Stimulated activated naive CD8-positive, alpha-beta T cell treated with anti-CD3 and anti-CD28 coated beads, Interleukin-15, Interleukin-2, amounts not matched to agents 100 ng/mL and 50 ng/mL, for 24 hours (primary cell): Measurements from ENCODE around the gene USP34.
"Not testable (repeated sequence)": the region's sequence is repeated elsewhere in the genome, so short reads cannot be mapped to it uniquely, and the experiment has no call there.

Experiments used
- H3K27ac Mint-ChIP-seq: one replicate; pipeline ENCODE4 v1.8.0; 2021; ENCODE audit warnings: mild to moderate bottlenecking, mixed read lengths
- H3K27me3 Mint-ChIP-seq: one replicate; pipeline ENCODE4 v1.8.0; 2021; ENCODE audit warnings: mixed read lengths
- H3K36me3 Mint-ChIP-seq: one replicate; pipeline ENCODE4 v1.8.0; 2021; ENCODE audit warnings: low read depth, mixed read lengths
- H3K4me1 Mint-ChIP-seq: one replicate; pipeline ENCODE4 v1.8.0; 2021; ENCODE audit warnings: low read depth, mixed read lengths
- H3K4me3 Mint-ChIP-seq: one replicate; pipeline ENCODE4 v1.8.0; 2021; ENCODE audit warnings: mild to moderate bottlenecking, mixed read lengths
- H3K9me3 Mint-ChIP-seq: one replicate; pipeline ENCODE4 v1.8.0; 2021; ENCODE audit warnings: mixed read lengths

USP34 gene

GRCh38 chr2:61180686-61181085 lies 290.2 kb downstream of the USP34 start:
- Mint-ChIP-seq H3K36me3 (peaks cover 65% of the 10 kb centered on the region), H3K4me1 (peaks cover 62% of the 10 kb centered on the region), H3K4me3 (peak overlapping the region; percentile 95), H3K27ac (peak overlapping the region; percentile 71), H3K27me3 (no peaks in the 10 kb centered on the region), H3K9me3 (no peaks in the 10 kb centered on the region)

GRCh38 chr2:61179701-61180639 lies 290.9 kb downstream of the USP34 start:
- Mint-ChIP-seq H3K4me1 (peaks cover 59% of the 10 kb centered on the region), H3K27me3 (no peaks in the 10 kb centered on the region), H3K4me3 (peak overlapping the region; percentile 95), H3K27ac (peak overlapping the region; percentile 78), H3K9me3 (no peaks in the 10 kb centered on the region), H3K36me3 (peaks cover 57% of the 10 kb centered on the region)

GRCh38 chr2:61178603-61179545 lies 292.0 kb downstream of the USP34 start:
- Mint-ChIP-seq H3K27me3 (no peaks in the 10 kb centered on the region), H3K36me3 (peaks cover 50% of the 10 kb centered on the region), H3K27ac (peak overlapping the region; percentile 88)

GRCh38 chr2:61177727-61178549 lies 292.9 kb downstream of the USP34 start:
- Mint-ChIP-seq H3K27ac (peak overlapping the region; percentile 96), H3K4me3 (peak overlapping the region; percentile 95), H3K4me1 (peaks cover 56% of the 10 kb centered on the region), H3K36me3 (peaks cover 40% of the 10 kb centered on the region), H3K9me3 (no peaks in the 10 kb centered on the region), H3K27me3 (no peaks in the 10 kb centered on the region)

More at GRCh38 chr2:61178603-61179545, 292.0 kb downstream of the USP34 start:
- no peaks in the 10 kb centered on the region for H3K9me3 Mint-ChIP-seq
- peaks cover 56% of the 10 kb centered on the region for H3K4me1 Mint-ChIP-seq
- H3K4me3 Mint-ChIP-seq = peak overlapping the region; percentile 95

GRCh38 chr2:61176755-61177726 lies 293.8 kb downstream of the USP34 start:
- no peaks in the 10 kb centered on the region for H3K27me3 Mint-ChIP-seq
- peaks cover 31% of the 10 kb centered on the region for H3K36me3 Mint-ChIP-seq
- H3K4me3 Mint-ChIP-seq = peak overlapping the region; percentile 95
- H3K27ac Mint-ChIP-seq = peak overlapping the region; percentile 90
- H3K4me1 Mint-ChIP-seq = peaks cover 50% of the 10 kb centered on the region
- no peaks in the 10 kb centered on the region for H3K9me3 Mint-ChIP-seq

GRCh38 chr2:61175036-61175435 lies 295.9 kb downstream of the USP34 start:
- no peak overlapping the region for H3K27ac Mint-ChIP-seq

GRCh38 chr2:61173116-61173515 lies 297.8 kb downstream of the USP34 start:
- H3K4me1 Mint-ChIP-seq = peaks cover 10% of the 10 kb centered on the region
- no peak overlapping the region for H3K27ac Mint-ChIP-seq
- no peaks in the 10 kb centered on the region for H3K9me3 Mint-ChIP-seq
- H3K27me3 Mint-ChIP-seq = no peaks in the 10 kb centered on the region
- no peaks in the 10 kb centered on the region for H3K36me3 Mint-ChIP-seq
- H3K4me3 Mint-ChIP-seq = no peak overlapping the region

More at GRCh38 chr2:61175036-61175435, 295.9 kb downstream of the USP34 start:
- no peak overlapping the region for H3K4me3 Mint-ChIP-seq
- H3K27me3 Mint-ChIP-seq = no peaks in the 10 kb centered on the region
- peaks cover 30% of the 10 kb centered on the region for H3K4me1 Mint-ChIP-seq
- no peaks in the 10 kb centered on the region for H3K9me3 Mint-ChIP-seq
- H3K36me3 Mint-ChIP-seq = peaks cover 13% of the 10 kb centered on the region

GRCh38 chr2:61172671-61173070 lies 298.2 kb downstream of the USP34 start:
- H3K4me1 Mint-ChIP-seq = peaks cover 10% of the 10 kb centered on the region
- H3K27me3 Mint-ChIP-seq = no peaks in the 10 kb centered on the region
- no peak overlapping the region for H3K4me3 Mint-ChIP-seq
- no peaks in the 10 kb centered on the region for H3K9me3 Mint-ChIP-seq
- H3K27ac Mint-ChIP-seq = no peak overlapping the region
- H3K36me3 Mint-ChIP-seq = no peaks in the 10 kb centered on the region

- Mint-ChIP-seq H3K36me3 (peaks cover 24% of the 10 kb centered on the region), H3K27ac (no peak overlapping the region), H3K4me1 (no peaks in the 10 kb centered on the region), H3K9me3 (no peaks in the 10 kb centered on the region), H3K4me3 (no peak overlapping the region), H3K27me3 (no peaks in the 10 kb centered on the region)
Observed at GRCh38 chr2:61167579-61167978, 303.3 kb downstream of the USP34 start.

GRCh38 chr2:61165946-61166345 lies 304.9 kb downstream of the USP34 start:
- H3K9me3 Mint-ChIP-seq = no peaks in the 10 kb centered on the region

GRCh38 chr2:61165082-61165481 lies 305.8 kb downstream of the USP34 start:
- H3K9me3 Mint-ChIP-seq, H3K4me3 Mint-ChIP-seq, H3K4me1 Mint-ChIP-seq, H3K27ac Mint-ChIP-seq, H3K27me3 Mint-ChIP-seq: not testable (repeated sequence)
- peaks cover 34% of the 10 kb centered on the region for H3K36me3 Mint-ChIP-seq

More at GRCh38 chr2:61165946-61166345, 304.9 kb downstream of the USP34 start:
- Mint-ChIP-seq H3K36me3 (peaks cover 32% of the 10 kb centered on the region), H3K4me1 (no peaks in the 10 kb centered on the region), H3K4me3 (no peak overlapping the region), H3K27me3 (no peaks in the 10 kb centered on the region), H3K27ac (no peak overlapping the region)

GRCh38 chr2:61162721-61163120 lies 308.2 kb downstream of the USP34 start:
- H3K4me1 Mint-ChIP-seq = no peaks in the 10 kb centered on the region
- peaks cover 52% of the 10 kb centered on the region for H3K36me3 Mint-ChIP-seq
- no peaks in the 10 kb centered on the region for H3K27me3 Mint-ChIP-seq
- no peak overlapping the region for H3K27ac Mint-ChIP-seq
- H3K4me3 Mint-ChIP-seq = no peak overlapping the region
- H3K9me3 Mint-ChIP-seq = no peaks in the 10 kb centered on the region

- Mint-ChIP-seq H3K27me3 (no peaks in the 10 kb centered on the region), H3K36me3 (peaks cover 52% of the 10 kb centered on the region), H3K4me3 (no peak within 1 kb of the TSS), H3K9me3 (no peaks in the 10 kb centered on the region), H3K27ac (no peak within 1 kb of the TSS), H3K4me1 (no peaks in the 10 kb centered on the region)
Observed at GRCh38 chr2:61161888-61162287, 309.0 kb downstream of the USP34 start, which contains the start of gene C2orf74. TSS of gene C2orf74 (plus strand) at chr2:61162188. CDS start at chr2:61162515, 327 bp downstream.
